ENCODE results near the gene OLR1. TPM values are rescaled to one million over a fixed set of nuclear protein-coding genes. Genes with fewer than 3 reads are reported as not detected.
A peak's percentile ranks its signal among the peaks of the same experiment; 100 is the strongest.
"Not testable (repeated sequence)": the region's sequence is repeated elsewhere in the genome, so short reads cannot be mapped to it uniquely, and the experiment has no call there.

The OLR1 gene
- total RNA-seq, 1 donor from 2014 or later: 0.98 TPM

DNA sequence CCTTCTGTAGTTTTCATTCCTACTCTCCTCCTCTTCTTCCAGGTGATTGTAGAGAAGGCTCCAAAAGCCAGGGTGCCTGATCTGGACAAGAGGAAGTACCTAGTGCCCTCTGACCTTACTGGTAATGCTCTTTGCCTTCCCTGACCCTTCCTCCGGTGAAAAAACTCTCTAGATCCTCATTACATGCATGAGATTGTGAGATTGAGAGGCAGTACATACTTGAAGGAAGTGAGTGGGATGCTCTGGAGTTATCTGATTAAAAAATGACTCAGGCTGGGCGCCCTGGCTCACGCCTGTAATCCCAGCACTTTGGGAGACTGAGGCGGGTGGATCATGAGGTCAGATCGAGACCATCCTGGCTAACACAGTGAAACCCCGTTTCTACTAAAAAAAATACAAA, 46.1 kb upstream of the OLR1 start:
- no peaks in the 10 kb centered on the region for H3K27me3 Mint-ChIP-seq (ENCODE audit: low read depth, unreplicated experiment)
- no peaks in the 10 kb centered on the region for H3K27me3 ChIP-seq (ENCODE audit: insufficient read depth, low read length)

DNA sequence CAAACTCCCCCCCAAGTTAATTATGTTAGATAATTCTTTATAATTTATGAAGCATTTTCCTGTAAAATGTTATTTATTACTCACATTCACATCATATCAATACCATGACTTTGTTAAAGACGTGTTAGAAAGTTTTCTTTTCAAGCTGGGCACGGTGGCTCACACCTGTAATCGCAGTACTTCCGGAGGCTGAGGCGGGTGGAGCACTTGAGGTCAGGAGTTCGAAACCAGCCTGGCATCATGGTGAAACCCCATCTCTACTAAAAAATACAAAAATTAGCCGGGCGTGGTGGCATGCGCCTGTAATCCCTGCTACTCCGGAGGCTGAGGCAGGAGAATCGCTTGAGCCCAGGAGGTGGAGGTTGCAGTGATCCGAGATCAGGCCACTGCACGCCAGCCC, 44.0 kb upstream of the OLR1 start:
- H3K4me2 ChIP-seq (ENCODE audit: low read length); DNase-seq (ENCODE audit: low read depth); H3K9me3 ChIP-seq (ENCODE audit: insufficient read depth, low read depth, low read length); H3K27me3 Mint-ChIP-seq (ENCODE audit: low read depth, unreplicated experiment); H3K9ac ChIP-seq (ENCODE audit: low read length); H3K36me3 Mint-ChIP-seq (ENCODE audit: low read depth, unreplicated experiment); H3K9me3 Mint-ChIP-seq (ENCODE audit: unreplicated experiment); H3K4me1 ChIP-seq (ENCODE audit: insufficient read depth, low read length); H3K4me3 ChIP-seq (ENCODE audit: insufficient read depth, low read depth, low read length); H2AFZ ChIP-seq (ENCODE audit: low read depth, low read length); H3K4me1 Mint-ChIP-seq (ENCODE audit: low read depth, unreplicated experiment); FAIRE-seq; H3K27ac Mint-ChIP-seq (ENCODE audit: unreplicated experiment); H3K27ac ChIP-seq (ENCODE audit: low read depth, low read length); H3K27me3 ChIP-seq (ENCODE audit: insufficient read depth, low read length): not testable (repeated sequence)
- H3K4me3 Mint-ChIP-seq (ENCODE audit: unreplicated experiment): peak overlapping the region; percentile 97
- peaks cover 31% of the 10 kb centered on the region for H4K20me1 ChIP-seq (ENCODE audit: insufficient read depth, low read length)
- H3K79me2 ChIP-seq (ENCODE audit: insufficient read depth, low read length): peaks cover 41% of the 10 kb centered on the region
- H3K36me3 ChIP-seq (ENCODE audit: insufficient read depth, low read length): peaks cover 12% of the 10 kb centered on the region

More for the DNA sequence above, 46.1 kb upstream of the OLR1 start:
- H3K9me3 Mint-ChIP-seq (ENCODE audit: unreplicated experiment): no peaks in the 10 kb centered on the region
- H3K27ac Mint-ChIP-seq (ENCODE audit: unreplicated experiment): no peak overlapping the region
- Histone ChIP-seq H3K79me2 (ENCODE audit: insufficient read depth, low read length) (peaks cover 41% of the 10 kb centered on the region), H3K36me3 (ENCODE audit: insufficient read depth, low read length) (peaks cover 31% of the 10 kb centered on the region), H3K9me3 (ENCODE audit: insufficient read depth, low read depth, low read length) (no peaks in the 10 kb centered on the region), H3K4me2 (ENCODE audit: low read length) (no peak overlapping the region), H4K20me1 (ENCODE audit: insufficient read depth, low read length) (peaks cover 44% of the 10 kb centered on the region), H3K27ac (ENCODE audit: low read depth, low read length) (no peak overlapping the region), H3K4me3 (ENCODE audit: insufficient read depth, low read depth, low read length) (no peak overlapping the region), H2AFZ (ENCODE audit: low read depth, low read length) (no peak overlapping the region), H3K4me1 (ENCODE audit: insufficient read depth, low read length) (peaks cover 7% of the 10 kb centered on the region), H3K9ac (ENCODE audit: low read length) (no peak overlapping the region)
- no peak overlapping the region for H3K4me3 Mint-ChIP-seq (ENCODE audit: unreplicated experiment)
- TF ChIP-seq, protein P1, sequence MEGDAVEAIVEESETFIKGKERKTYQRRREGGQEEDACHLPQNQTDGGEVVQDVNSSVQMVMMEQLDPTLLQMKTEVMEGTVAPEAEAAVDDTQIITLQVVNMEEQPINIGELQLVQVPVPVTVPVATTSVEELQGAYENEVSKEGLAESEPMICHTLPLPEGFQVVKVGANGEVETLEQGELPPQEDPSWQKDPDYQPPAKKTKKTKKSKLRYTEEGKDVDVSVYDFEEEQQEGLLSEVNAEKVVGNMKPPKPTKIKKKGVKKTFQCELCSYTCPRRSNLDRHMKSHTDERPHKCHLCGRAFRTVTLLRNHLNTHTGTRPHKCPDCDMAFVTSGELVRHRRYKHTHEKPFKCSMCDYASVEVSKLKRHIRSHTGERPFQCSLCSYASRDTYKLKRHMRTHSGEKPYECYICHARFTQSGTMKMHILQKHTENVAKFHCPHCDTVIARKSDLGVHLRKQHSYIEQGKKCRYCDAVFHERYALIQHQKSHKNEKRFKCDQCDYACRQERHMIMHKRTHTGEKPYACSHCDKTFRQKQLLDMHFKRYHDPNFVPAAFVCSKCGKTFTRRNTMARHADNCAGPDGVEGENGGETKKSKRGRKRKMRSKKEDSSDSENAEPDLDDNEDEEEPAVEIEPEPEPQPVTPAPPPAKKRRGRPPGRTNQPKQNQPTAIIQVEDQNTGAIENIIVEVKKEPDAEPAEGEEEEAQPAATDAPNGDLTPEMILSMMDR (IDR thresholded peaks at IDR 0.05; ENCODE audit: insufficient read depth, low read depth, low read length): no peak
- DNase-seq (ENCODE audit: low read depth) (no peak), FAIRE-seq (no peak)
- H3K4me1 Mint-ChIP-seq (ENCODE audit: low read depth, unreplicated experiment): peaks cover 5% of the 10 kb centered on the region
- H3K36me3 Mint-ChIP-seq (ENCODE audit: low read depth, unreplicated experiment): peaks cover 27% of the 10 kb centered on the region

DNA sequence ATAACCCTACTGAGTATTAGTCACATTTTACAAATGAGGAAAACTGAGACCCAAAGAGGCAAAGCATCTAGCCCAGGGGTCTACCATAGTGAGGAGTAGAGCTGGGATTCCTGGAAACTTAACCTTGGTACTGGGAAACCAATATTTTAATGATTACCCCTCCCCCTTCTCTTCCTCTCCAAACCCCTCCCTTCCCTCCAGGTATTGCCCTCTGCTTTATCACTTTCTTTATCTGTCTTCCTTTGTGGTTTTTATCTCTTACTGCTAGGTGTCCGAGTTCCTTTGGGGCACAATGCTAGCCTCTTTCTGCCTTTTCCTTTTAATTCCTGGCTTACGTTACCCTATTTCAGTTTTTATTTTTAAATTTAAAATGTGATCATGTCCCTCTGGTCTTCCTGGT, 43.5 kb upstream of the OLR1 start:
- Histone ChIP-seq H3K27me3 (ENCODE audit: insufficient read depth, low read length) (no peaks in the 10 kb centered on the region), H2AFZ (ENCODE audit: low read depth, low read length) (no peak overlapping the region), H4K20me1 (ENCODE audit: insufficient read depth, low read length) (peaks cover 27% of the 10 kb centered on the region), H3K9me3 (ENCODE audit: insufficient read depth, low read depth, low read length) (no peaks in the 10 kb centered on the region), H3K4me2 (ENCODE audit: low read length) (peak overlapping the region; percentile 96), H3K79me2 (ENCODE audit: insufficient read depth, low read length) (peaks cover 41% of the 10 kb centered on the region), H3K9ac (ENCODE audit: low read length) (no peak overlapping the region), H3K4me1 (ENCODE audit: insufficient read depth, low read length) (peaks cover 7% of the 10 kb centered on the region), H3K4me3 (ENCODE audit: insufficient read depth, low read depth, low read length) (peak overlapping the region; percentile 92), H3K27ac (ENCODE audit: low read depth, low read length) (no peak overlapping the region), H3K36me3 (ENCODE audit: insufficient read depth, low read length) (peaks cover 8% of the 10 kb centered on the region)
- H3K4me1 Mint-ChIP-seq (ENCODE audit: low read depth, unreplicated experiment): peaks cover 7% of the 10 kb centered on the region
- no peaks in the 10 kb centered on the region for H3K27me3 Mint-ChIP-seq (ENCODE audit: low read depth, unreplicated experiment)
- no peak for DNase-seq (ENCODE audit: low read depth)
- TF ChIP-seq, protein P1 (IDR thresholded peaks at IDR 0.05; ENCODE audit: insufficient read depth, low read depth, low read length): no peak
- no peak for TF ChIP-seq EZH2 (IDR thresholded peaks at IDR 0.05; ENCODE audit: insufficient read depth, low read length)
- no peak for FAIRE-seq
- peaks cover 5% of the 10 kb centered on the region for H3K36me3 Mint-ChIP-seq (ENCODE audit: low read depth, unreplicated experiment)
- peak overlapping the region; percentile 100 for H3K27ac Mint-ChIP-seq (ENCODE audit: unreplicated experiment)
- peak overlapping the region; percentile 97 for H3K4me3 Mint-ChIP-seq (ENCODE audit: unreplicated experiment)
- H3K9me3 Mint-ChIP-seq (ENCODE audit: unreplicated experiment): no peaks in the 10 kb centered on the region
